ENCODE measurements around the gene FEM1B. TPM values are rescaled to one million over a fixed set of nuclear protein-coding genes. Genes with fewer than 3 reads are reported as not detected.

The FEM1B gene
- total RNA-seq, 1 donor from 2014 or later, result 54.2 TPM

DNA sequence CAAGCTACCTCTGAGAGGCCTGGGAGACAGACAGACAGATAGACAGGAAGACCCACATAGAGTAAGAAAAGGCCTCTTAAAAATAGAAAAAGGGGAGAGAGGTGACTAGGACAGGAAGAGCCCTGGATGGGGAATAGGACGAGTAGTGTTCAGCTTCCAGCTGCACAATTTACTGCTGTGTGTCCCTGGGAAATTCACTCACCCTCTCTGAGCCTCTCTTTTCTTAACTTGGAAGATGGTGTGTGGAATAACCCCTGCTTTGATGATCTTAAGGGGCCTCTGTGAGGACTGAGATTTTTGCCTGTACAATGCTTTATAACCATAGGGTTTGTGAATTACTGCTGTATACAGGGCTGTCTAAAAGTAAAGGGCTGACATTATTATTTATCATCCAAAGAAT lies 37.5 kb downstream of the FEM1B start:
- peaks cover 5% of the 10 kb centered on the region for H3K27me3 Mint-ChIP-seq
- H3K27ac Mint-ChIP-seq, result no peak overlapping the region
- H3K4me3 Mint-ChIP-seq, result no peak overlapping the region
- H3K9me3 Mint-ChIP-seq, result no peaks in the 10 kb centered on the region
- TF ChIP-seq, protein P1, sequence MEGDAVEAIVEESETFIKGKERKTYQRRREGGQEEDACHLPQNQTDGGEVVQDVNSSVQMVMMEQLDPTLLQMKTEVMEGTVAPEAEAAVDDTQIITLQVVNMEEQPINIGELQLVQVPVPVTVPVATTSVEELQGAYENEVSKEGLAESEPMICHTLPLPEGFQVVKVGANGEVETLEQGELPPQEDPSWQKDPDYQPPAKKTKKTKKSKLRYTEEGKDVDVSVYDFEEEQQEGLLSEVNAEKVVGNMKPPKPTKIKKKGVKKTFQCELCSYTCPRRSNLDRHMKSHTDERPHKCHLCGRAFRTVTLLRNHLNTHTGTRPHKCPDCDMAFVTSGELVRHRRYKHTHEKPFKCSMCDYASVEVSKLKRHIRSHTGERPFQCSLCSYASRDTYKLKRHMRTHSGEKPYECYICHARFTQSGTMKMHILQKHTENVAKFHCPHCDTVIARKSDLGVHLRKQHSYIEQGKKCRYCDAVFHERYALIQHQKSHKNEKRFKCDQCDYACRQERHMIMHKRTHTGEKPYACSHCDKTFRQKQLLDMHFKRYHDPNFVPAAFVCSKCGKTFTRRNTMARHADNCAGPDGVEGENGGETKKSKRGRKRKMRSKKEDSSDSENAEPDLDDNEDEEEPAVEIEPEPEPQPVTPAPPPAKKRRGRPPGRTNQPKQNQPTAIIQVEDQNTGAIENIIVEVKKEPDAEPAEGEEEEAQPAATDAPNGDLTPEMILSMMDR (conservative IDR thresholded peaks at IDR 0.05), result no peak
- H3K4me1 Mint-ChIP-seq (ENCODE audit: unreplicated experiment), result peaks cover 20% of the 10 kb centered on the region
- DNase-seq (ENCODE audit: extremely low spot score, unreplicated experiment), result no peak
- H3K36me3 Mint-ChIP-seq, result no peaks in the 10 kb centered on the region

DNA sequence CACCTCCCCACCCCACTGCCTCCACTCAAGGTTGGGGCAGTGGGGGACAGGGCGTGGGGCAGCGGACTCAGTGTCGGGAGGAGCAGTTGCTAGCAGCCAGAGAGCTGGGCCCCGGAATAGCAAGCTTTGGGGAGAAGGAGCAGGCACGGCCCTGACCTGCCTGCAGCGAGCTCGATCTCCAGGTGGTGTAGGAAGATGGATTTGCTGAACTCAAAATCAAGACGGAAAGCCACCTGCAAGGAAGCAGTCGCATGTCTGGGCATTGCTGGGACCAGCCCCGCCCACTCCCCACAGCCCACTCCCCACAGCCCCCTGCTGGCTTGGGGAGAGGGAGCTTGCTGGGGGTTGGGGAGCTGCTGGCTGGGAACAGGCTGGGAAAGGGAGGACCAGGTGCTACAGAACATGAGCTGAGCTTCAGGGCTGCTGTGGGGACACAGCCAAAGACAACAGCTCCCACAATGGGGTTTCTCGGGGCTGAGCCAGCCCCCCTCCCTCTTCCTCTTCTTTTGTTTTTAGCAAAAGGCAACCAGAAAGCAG lies 38.0 kb downstream of the FEM1B start:
- Mint-ChIP-seq H3K27ac (no peak overlapping the region), H3K4me1 (ENCODE audit: unreplicated experiment) (peaks cover 16% of the 10 kb centered on the region), H3K27me3 (peaks cover 5% of the 10 kb centered on the region), H3K36me3 (no peaks in the 10 kb centered on the region), H3K9me3 (no peaks in the 10 kb centered on the region), H3K4me3 (no peak overlapping the region)
- DNase-seq (ENCODE audit: extremely low spot score, unreplicated experiment), result peak; percentile 64
- TF ChIP-seq, protein P1 (conservative IDR thresholded peaks at IDR 0.05), result no peak

DNA sequence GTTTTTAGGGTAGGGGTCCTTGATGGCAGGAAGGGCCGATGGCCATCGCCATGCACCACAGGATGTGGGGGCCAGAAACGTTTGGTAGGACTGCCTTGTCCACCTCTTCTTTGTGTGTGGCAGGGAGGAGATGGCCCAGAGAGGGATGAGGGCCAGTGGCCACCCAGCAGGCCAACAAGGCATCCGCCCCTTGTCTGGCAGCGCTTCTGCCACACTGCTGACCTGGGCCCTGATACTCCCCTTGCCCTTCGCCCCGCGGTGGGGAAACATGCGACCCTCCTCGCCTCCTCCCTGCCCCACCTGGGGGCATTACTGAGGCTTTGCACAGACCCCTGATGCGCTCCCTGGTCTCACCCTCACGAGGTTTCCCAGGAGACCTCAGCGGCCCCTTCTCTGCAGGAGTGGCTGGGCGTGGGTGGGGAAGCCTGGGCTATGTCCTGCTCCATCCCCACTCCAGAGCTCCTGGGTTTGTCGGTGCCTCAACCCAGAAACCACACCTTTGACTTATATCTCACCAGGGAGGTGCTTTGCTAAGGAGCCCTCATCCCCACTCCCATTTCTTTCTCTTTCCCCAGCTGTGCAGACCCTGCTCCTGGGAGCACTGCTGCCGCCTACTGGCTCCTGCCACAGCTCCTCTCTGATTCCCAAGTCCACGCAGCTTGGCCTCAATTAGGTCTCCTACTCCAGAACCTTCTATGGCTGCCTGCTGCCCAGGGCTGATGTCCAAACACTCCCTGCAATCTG lies 38.7 kb downstream of the FEM1B start:
- no peak overlapping the region for H3K4me3 Mint-ChIP-seq
- H3K27ac Mint-ChIP-seq, result no peak overlapping the region
- TF ChIP-seq, protein P1 (conservative IDR thresholded peaks at IDR 0.05), result peak; percentile 62
- peak; percentile 66 for DNase-seq (ENCODE audit: extremely low spot score, unreplicated experiment)
- peaks cover 12% of the 10 kb centered on the region for H3K4me1 Mint-ChIP-seq (ENCODE audit: unreplicated experiment)
- peaks cover 5% of the 10 kb centered on the region for H3K27me3 Mint-ChIP-seq
- no peaks in the 10 kb centered on the region for H3K36me3 Mint-ChIP-seq
- H3K9me3 Mint-ChIP-seq, result no peaks in the 10 kb centered on the region

DNA sequence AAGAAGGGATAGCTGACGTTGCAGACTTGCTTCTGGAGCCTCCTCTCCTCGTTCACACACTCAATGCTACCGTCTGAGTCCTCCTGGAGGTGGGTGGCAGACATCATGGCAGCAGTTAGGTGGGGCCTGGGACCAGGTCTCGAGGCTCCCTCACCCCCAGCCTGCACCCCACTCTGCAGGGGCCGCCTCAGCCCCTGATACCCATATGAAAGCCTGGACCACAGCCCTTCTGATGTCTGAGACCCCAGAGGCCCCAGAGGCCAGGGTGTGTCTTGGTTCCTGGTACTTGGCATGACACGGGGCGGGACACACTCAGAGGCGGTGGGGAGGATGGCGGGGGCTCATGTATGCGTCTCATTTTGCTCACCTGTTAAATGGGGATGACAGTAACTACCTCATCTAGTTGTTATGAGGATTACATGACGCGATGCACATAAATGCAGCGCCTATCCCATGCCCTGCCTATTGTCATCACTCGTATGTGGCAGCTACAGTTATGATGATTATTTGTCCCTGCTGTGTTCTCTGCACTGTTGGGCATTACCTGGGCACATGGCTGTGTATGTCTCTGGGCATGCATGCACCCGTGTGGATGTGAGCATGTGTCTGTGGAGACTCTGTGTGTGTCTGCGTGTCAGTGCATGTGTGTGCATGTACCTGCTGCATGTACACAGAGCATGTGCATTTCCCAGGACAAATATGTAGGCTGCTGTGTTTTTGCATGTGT lies 39.9 kb downstream of the FEM1B start:
- peaks cover 21% of the 10 kb centered on the region for H3K4me1 Mint-ChIP-seq (ENCODE audit: unreplicated experiment)
- TF ChIP-seq, protein P1 (conservative IDR thresholded peaks at IDR 0.05), result no peak
- no peak for DNase-seq (ENCODE audit: extremely low spot score, unreplicated experiment)
- no peaks in the 10 kb centered on the region for H3K36me3 Mint-ChIP-seq
- no peak overlapping the region for H3K4me3 Mint-ChIP-seq
- H3K27me3 Mint-ChIP-seq, result peaks cover 9% of the 10 kb centered on the region
- H3K27ac Mint-ChIP-seq, result no peak overlapping the region
- H3K9me3 Mint-ChIP-seq, result no peaks in the 10 kb centered on the region

DNA sequence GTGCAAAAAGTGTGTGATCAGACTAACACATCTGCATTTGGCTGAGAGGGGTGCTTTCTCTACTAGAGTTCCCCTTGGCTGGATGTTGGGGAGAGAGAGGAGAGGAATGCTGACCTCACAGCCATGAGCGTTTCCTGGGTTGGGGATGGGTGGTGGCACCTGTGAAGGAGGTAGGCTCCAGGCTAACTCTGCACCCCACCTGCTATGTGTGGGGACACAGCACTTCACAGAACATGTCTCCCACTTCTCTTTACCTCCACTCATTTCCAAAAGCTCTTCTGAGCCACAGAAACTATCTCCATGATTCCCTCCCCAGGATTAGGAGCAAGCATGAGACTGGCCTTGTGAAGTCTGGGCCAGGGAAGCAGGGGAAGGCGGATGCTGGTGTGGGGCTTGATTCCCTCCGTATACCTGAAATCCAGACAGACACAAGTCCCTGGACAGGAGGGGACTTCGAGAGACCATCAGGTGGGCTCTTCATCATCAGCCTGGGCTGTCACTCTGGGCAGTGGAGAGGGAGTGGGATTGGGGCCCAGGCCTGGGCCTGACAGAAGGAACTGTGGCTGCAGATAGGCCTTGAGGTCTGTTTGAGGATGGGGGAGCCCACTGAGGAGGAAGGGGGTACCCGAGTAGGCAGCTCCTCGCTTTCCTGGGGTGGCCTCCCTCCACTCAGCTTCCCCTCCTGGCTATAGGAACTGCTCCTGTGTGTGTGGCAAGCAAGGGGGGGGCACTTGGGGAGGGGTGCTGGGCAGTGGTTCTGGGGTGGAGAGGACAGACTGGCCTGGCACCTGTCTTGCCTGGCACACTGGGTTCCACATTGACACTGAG lies 40.7 kb downstream of the FEM1B start:
- Mint-ChIP-seq H3K27me3 (peaks cover 9% of the 10 kb centered on the region), H3K36me3 (no peaks in the 10 kb centered on the region), H3K9me3 (no peaks in the 10 kb centered on the region), H3K4me3 (no peak overlapping the region), H3K4me1 (ENCODE audit: unreplicated experiment) (peaks cover 21% of the 10 kb centered on the region), H3K27ac (no peak overlapping the region)
- no peak for DNase-seq (ENCODE audit: extremely low spot score, unreplicated experiment)
- TF ChIP-seq, protein P1 (conservative IDR thresholded peaks at IDR 0.05), result no peak
